HCT116 (cell line): Measurements from ENCODE around the gene OR7C1. TPM values are rescaled to one million over a fixed set of nuclear protein-coding genes. Genes with fewer than 3 reads are reported as not detected.

ENCODE experiments used
- ATAC-seq: fragments of 200-7000 bp; cut with Tn5 transposase; 2 replicates; pipeline ENCODE4 v1.9.1; 2020; ENCODE audit warnings: mild to moderate bottlenecking, moderate library complexity
- BruUV-seq: library from RNA; stranded (reverse); fragments of 400-500 nt; replicated peaks from 2 replicates; lab custom pipeline; 2021; lab: Mats Ljungman, UMichigan
- CTCF ChIA-PET: fragments of 300-600 bp; sonication (Branson Sonifier 250); formaldehyde crosslinking; loops from one replicate; lab custom pipeline; 2021; ENCODE audit warnings: antibody characterized with exemption; lab: Charles Lee
- POLR2A ChIA-PET: fragments of 300-600, 350-600 bp; sonication (Branson Sonifier 250); formaldehyde crosslinking; loops from one replicate; lab custom pipeline; 2021; ENCODE audit warnings: antibody characterized with exemption; lab: Charles Lee
- RAD21 ChIA-PET, 2 experiments: fragments of 300-600 bp; sonication (Branson Sonifier 250); formaldehyde crosslinking; loops; one replicate each; lab custom pipeline; 2023; ENCODE audit warnings: low total read pairs in 2 of 2; ENCODE audit not compliant: uncharacterized antibody in 2 of 2, unreplicated experiment in 2 of 2, low non-redundant PET in 1 of 2; lab: Charles Lee
- DNase-seq: peaks from one replicate; pipeline ENCODE4 v3.0.0-alpha.2; 2010; ENCODE audit warnings: low read depth, low spot score
- H2AFZ ChIP-seq: fragments of 200-600 bp; shearing (Covaris generic), sonication (generic); 2 replicates; pipeline ENCODE4 v1.6.1; 2017; ENCODE audit warnings: low read depth, mixed run types, mixed read lengths, antibody characterized with exemption, low read length; ENCODE audit not compliant: poor library complexity, severe bottlenecking
- H3K27ac ChIP-seq: 2 replicates; pipeline ENCODE4 v1.5.1; 2012; ENCODE audit warnings: low read depth, low read length
- H3K27me3 ChIP-seq: fragments of 200-600 bp; sonication (generic); 2 replicates; pipeline ENCODE4 v1.6.1; 2016; ENCODE audit warnings: mixed run types, low read length, mixed read lengths; ENCODE audit not compliant: insufficient read depth
- H3K36me3 ChIP-seq, 2 experiments: fragments of 200-500 bp in 1 of 2; fragments of 200-600 bp in 1 of 2; sonication (Bioruptor generic) in 1 of 2; sonication (generic) in 1 of 2; 2 replicates each; pipeline versions ENCODE4 v1.5.1 to v1.6.1; 2014 to 2016; ENCODE audit warnings: low read length in 2 of 2, inconsistent platforms in 1 of 2, mixed read lengths in 1 of 2, mixed run types in 1 of 2; ENCODE audit not compliant: insufficient read depth in 2 of 2, control insufficient read depth in 1 of 2
- H3K4me1 ChIP-seq, 2 experiments: fragments of 200-600 bp in 1 of 2; sonication (generic) in 1 of 2; 2 replicates each; pipeline versions ENCODE4 v1.5.1 to v1.6.1; 2012 to 2017; ENCODE audit warnings: low read length in 2 of 2, inconsistent platforms in 1 of 2, mild to moderate bottlenecking in 1 of 2, mixed read lengths in 1 of 2, mixed run types in 1 of 2, moderate library complexity in 1 of 2; ENCODE audit not compliant: insufficient read depth in 2 of 2, control insufficient read depth in 1 of 2
- H3K4me2 ChIP-seq: fragments of 200-600 bp; sonication (generic); 2 replicates; pipeline ENCODE4 v1.6.1; 2017; ENCODE audit warnings: mixed run types, low read length, mixed read lengths
- H3K4me3 ChIP-seq, 2 experiments: fragments of 200-600 bp in 1 of 2; sonication (generic) in 1 of 2; replicated peaks in 1 of 2; 2 replicates each; pipeline ENCODE4 v1.5.1; 2011 to 2016; ENCODE audit warnings: low read length in 2 of 2, control low read depth in 1 of 2, low read depth in 1 of 2, mild to moderate bottlenecking in 1 of 2, mixed read lengths in 1 of 2, mixed run types in 1 of 2
- H3K79me2 ChIP-seq: fragments of 200-600 bp; sonication (generic); 2 replicates; pipeline ENCODE4 v1.6.1; 2017; ENCODE audit warnings: mild to moderate bottlenecking, mixed run types, low read length, moderate library complexity, mixed read lengths; ENCODE audit not compliant: insufficient read depth
- H3K9ac ChIP-seq: fragments of 200-600 bp; sonication (generic); 2 replicates; pipeline ENCODE4 v1.6.1; 2016; ENCODE audit warnings: low read length, mixed read lengths
- H3K9me2 ChIP-seq: fragments of 200-600 bp; sonication (generic), shearing (Covaris generic); 2 replicates; pipeline ENCODE4 v1.6.1; 2017; ENCODE audit warnings: mixed run types, mild to moderate bottlenecking, moderate library complexity; ENCODE audit not compliant: insufficient read depth
- H3K9me3 ChIP-seq, 2 experiments: fragments of 200-500 bp in 1 of 2; fragments of 200-600 bp in 1 of 2; sonication (Bioruptor generic) in 1 of 2; sonication (generic) in 1 of 2; 2 replicates each; pipeline ENCODE4 v1.6.1; 2014 to 2017; ENCODE audit warnings: low read length in 2 of 2, mixed read lengths in 2 of 2, inconsistent platforms in 1 of 2, low read depth in 1 of 2, mild to moderate bottlenecking in 1 of 2, mixed run types in 1 of 2, moderate library complexity in 1 of 2; ENCODE audit not compliant: control insufficient read depth in 1 of 2, insufficient read depth in 1 of 2
- H4K20me1 ChIP-seq: fragments of 200-600 bp; sonication (generic), shearing (Covaris generic); 2 replicates; pipeline ENCODE4 v1.6.1; 2017; ENCODE audit warnings: mixed run types, mild to moderate bottlenecking, moderate library complexity; ENCODE audit not compliant: insufficient read depth
- CBX3 ChIP-seq: IDR thresholded peaks from 2 replicates; pipeline ENCODE4 v1.6.1; 2012; ENCODE audit warnings: low read depth
- CEBPB ChIP-seq: IDR thresholded peaks from 2 replicates; pipeline ENCODE4 v1.6.1; 2012; ENCODE audit warnings: low read depth
- EGR1 ChIP-seq: IDR thresholded peaks from 2 replicates; pipeline ENCODE4 v1.6.1; 2012; ENCODE audit warnings: low read depth
- EZH2 ChIP-seq: fragments of 200-600 bp; sonication (generic); IDR thresholded peaks from 2 replicates; pipeline ENCODE4 v1.6.1; 2017; ENCODE audit warnings: antibody characterized with exemption, mixed run types
- EZH2phosphoT487 ChIP-seq: fragments of 200-600 bp; IDR thresholded peaks from 2 replicates; pipeline ENCODE4 v1.6.1; 2018; ENCODE audit warnings: antibody characterized with exemption, borderline replicate concordance
- FOSL1 ChIP-seq: IDR thresholded peaks from 2 replicates; pipeline ENCODE4 v1.6.1; 2012; ENCODE audit warnings: low read depth
- JUND ChIP-seq: IDR thresholded peaks from 2 replicates; pipeline ENCODE4 v1.6.1; 2012
- MAX ChIP-seq: IDR thresholded peaks from 2 replicates; pipeline ENCODE4 v1.6.1; 2012
- POLR2A ChIP-seq: IDR thresholded peaks from 2 replicates; pipeline ENCODE4 v1.7.0; 2011; ENCODE audit warnings: borderline replicate concordance; ENCODE audit not compliant: insufficient read depth, insufficient read length; ENCODE audit errors: extremely low read depth
- POLR2AphosphoS5 ChIP-seq: IDR thresholded peaks from 2 replicates; pipeline ENCODE4 v1.6.1; 2011; ENCODE audit warnings: mild to moderate bottlenecking, low read depth, low read length, moderate library complexity
- RAD21 ChIP-seq: IDR thresholded peaks from 2 replicates; pipeline ENCODE4 v1.6.1; 2012; ENCODE audit warnings: low read depth, mild to moderate bottlenecking
- REST ChIP-seq: IDR thresholded peaks from 2 replicates; pipeline ENCODE4 v1.6.1; 2012; ENCODE audit warnings: low read depth
- SP1 ChIP-seq: IDR thresholded peaks from 2 replicates; pipeline ENCODE4 v1.6.1; 2012; ENCODE audit warnings: low read depth
- ZFX ChIP-seq: fragments of 450-650 bp; IDR thresholded peaks from 2 replicates; pipeline ENCODE4 v1.6.1; 2017
- ZNF274 ChIP-seq: fragments of 200-500 bp; sonication (Bioruptor generic); IDR thresholded peaks from 2 replicates; pipeline ENCODE4 v1.6.1; 2014; ENCODE audit warnings: mild to moderate bottlenecking, low read depth, low read length, inconsistent platforms
- intact Hi-C: fragments of 100-400 bp; cut with micrococcal nuclease; formaldehyde crosslinking; loops from 2 replicates; pipeline ENCODE4 v1.10.0; 2022
- total RNA-seq: library from RNA; stranded (reverse); gene quantifications from one replicate; pipeline ENCODE4 v1.2.1, GENCODE V29; 2021; ENCODE audit not compliant: unreplicated experiment
- TF ChIP-seq, protein P1 (sequence below): IDR thresholded peaks from 2 replicates; pipeline ENCODE4 v1.6.1; 2012

Gene OR7C1
- total RNA-seq, 1 experiment from 2014 or later = not detected

DNA sequence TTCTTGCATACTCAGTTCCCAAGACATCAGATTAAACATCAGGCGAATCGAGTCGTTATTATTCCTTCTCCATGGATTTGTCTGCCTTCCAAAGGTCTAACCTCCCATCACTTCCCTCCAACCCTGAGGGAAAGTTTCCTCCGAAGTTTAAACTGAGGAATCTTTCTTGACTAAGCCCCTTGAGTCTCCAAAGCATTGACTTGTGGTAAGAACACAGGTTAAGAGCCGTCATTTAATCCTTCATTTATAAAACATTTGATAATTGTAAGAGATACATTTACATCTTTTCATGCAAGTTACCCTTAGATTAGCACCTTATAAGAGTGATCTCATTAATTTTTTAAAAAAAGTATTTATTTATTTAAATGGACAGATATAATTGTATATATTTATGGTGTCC is 13.8 kb upstream of the OR7C1 start, which contains the start of gene OR7A10:
OR7A10 (minus strand) TSS at position 101 of the 400 bp plus-strand sequence. CDS start 7,045 bp downstream, outside the sequence.
- Histone ChIP-seq H3K9ac (no peak within 1 kb of the TSS), H2AFZ (no peak within 1 kb of the TSS), H3K79me2 (no peaks in the 10 kb centered on the region), H3K4me2 (no peak within 1 kb of the TSS), H4K20me1 (no peaks in the 10 kb centered on the region), H3K27ac (no peak within 1 kb of the TSS), H3K27me3 (peaks cover 59% of the 10 kb centered on the region), H3K9me3 (no peaks in the 10 kb centered on the region), H3K4me3 (no peak within 1 kb of the TSS), H3K4me1 (no peaks in the 10 kb centered on the region), H3K36me3 (no peaks in the 10 kb centered on the region), H3K9me2 (no peaks in the 10 kb centered on the region)
- ChIA-PET CTCF (no interaction called here), RAD21 (no interaction called here), POLR2A (no interaction called here)
- BruUV-seq = no TSS peak
- TF ChIP-seq EZH2phosphoT487 (no peak), EZH2 (no peak), SP1 (no peak), ZFX (no peak), RAD21 (no peak), CEBPB (no peak), REST (no peak), FOSL1 (no peak), POLR2A (no peak), EGR1 (no peak), ZNF274 (no peak), MAX (no peak), CBX3 (no peak), JUND (no peak), POLR2AphosphoS5 (no peak)
- TF ChIP-seq, protein P1, sequence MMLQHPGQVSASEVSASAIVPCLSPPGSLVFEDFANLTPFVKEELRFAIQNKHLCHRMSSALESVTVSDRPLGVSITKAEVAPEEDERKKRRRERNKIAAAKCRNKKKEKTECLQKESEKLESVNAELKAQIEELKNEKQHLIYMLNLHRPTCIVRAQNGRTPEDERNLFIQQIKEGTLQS = no peak
- no peak for ATAC-seq
- intact Hi-C loops = no loop called here
- no peak for DNase-seq
